ENCODE results near the gene GUCA1C. TPM values are rescaled to one million over a fixed set of nuclear protein-coding genes. Genes with fewer than 3 reads are reported as not detected.

The GUCA1C gene
- total RNA-seq, 2 experiments from 2014 or later: not detected

GRCh38 chr3:108899530-108899929 lies 54.1 kb downstream of the GUCA1C start:
- no peaks in the 10 kb centered on the region for H3K36me3 Mint-ChIP-seq (ENCODE audit: low read depth)
- H3K4me1 Mint-ChIP-seq: peaks cover 24% of the 10 kb centered on the region
- no peak overlapping the region for H3K27ac Mint-ChIP-seq
- H3K27me3 Mint-ChIP-seq: no peaks in the 10 kb centered on the region
- CTCF ChIA-PET: interaction anchor here (1.5 to 2.5 kb wide), 2 partner anchors 15 to 19 kb away, joined by 3 to 11 read pairs; no protein-coding TSS in a partner anchor
- DNase-seq (no peak), ATAC-seq (no peak)
- H3K4me3 Mint-ChIP-seq: no peak overlapping the region
- POLR2A ChIA-PET: no interaction called here
- peaks cover 2% of the 10 kb centered on the region for H3K9me3 Mint-ChIP-seq (ENCODE audit: low read depth)
- intact Hi-C loops (cut with DNase I, micrococcal nuclease): no loop called here

GRCh38 chr3:108897883-108898282 lies 55.8 kb downstream of the GUCA1C start:
- Mint-ChIP-seq H3K9me3 (ENCODE audit: low read depth) (no peaks in the 10 kb centered on the region), H3K4me3 (no peak overlapping the region), H3K4me1 (peaks cover 23% of the 10 kb centered on the region), H3K27me3 (no peaks in the 10 kb centered on the region), H3K36me3 (ENCODE audit: low read depth) (no peaks in the 10 kb centered on the region), H3K27ac (no peak overlapping the region)
- intact Hi-C loops (cut with DNase I, micrococcal nuclease): no loop called here
- DNase-seq (no peak), ATAC-seq (peak; percentile 74)
- ChIA-PET POLR2A (no interaction called here), CTCF (interaction anchor here (1.0 to 2.0 kb wide), 4 partner anchors 17 to 126 kb away, joined by 3 to 13 read pairs (median 5); no protein-coding TSS in a partner anchor)

GRCh38 chr3:108894981-108895380 lies 58.7 kb downstream of the GUCA1C start:
- Mint-ChIP-seq H3K4me1 (peaks cover 11% of the 10 kb centered on the region), H3K27me3 (no peaks in the 10 kb centered on the region), H3K4me3 (no peak overlapping the region), H3K27ac (no peak overlapping the region), H3K36me3 (ENCODE audit: low read depth) (no peaks in the 10 kb centered on the region), H3K9me3 (ENCODE audit: low read depth) (no peaks in the 10 kb centered on the region)
- POLR2A ChIA-PET: interaction anchor here (0.8 kb wide), 1 partner anchor 25 kb away, joined by 3 read pairs; no protein-coding TSS in a partner anchor
- intact Hi-C loops (cut with DNase I, micrococcal nuclease): no loop called here
- DNase-seq: no peak
- no peak for ATAC-seq
- CTCF ChIA-PET: interaction anchor here (1.1 kb wide), 1 partner anchor 20 kb away, joined by 4 read pairs; no protein-coding TSS in a partner anchor

- Mint-ChIP-seq H3K27me3 (no peaks in the 10 kb centered on the region), H3K4me1 (no peaks in the 10 kb centered on the region), H3K36me3 (ENCODE audit: low read depth) (no peaks in the 10 kb centered on the region), H3K27ac (no peak overlapping the region), H3K4me3 (no peak overlapping the region), H3K9me3 (ENCODE audit: low read depth) (no peaks in the 10 kb centered on the region)
- POLR2A ChIA-PET: no interaction called here
- CTCF ChIA-PET: interaction anchor here (0.8 kb wide), 1 partner anchor 13 kb away, joined by 3 read pairs; no protein-coding TSS in a partner anchor
- ATAC-seq (no peak), DNase-seq (no peak)
- intact Hi-C loops (cut with DNase I, micrococcal nuclease): no loop called here
Observed at GRCh38 chr3:108891833-108892232, 61.8 kb downstream of the GUCA1C start.

GRCh38 chr3:108887777-108888176 lies 65.9 kb downstream of the GUCA1C start:
- DNase-seq (no peak), ATAC-seq (no peak)
- intact Hi-C loops (cut with DNase I, micrococcal nuclease): no loop called here
- ChIA-PET CTCF (interaction anchor here (0.6 to 1.6 kb wide), 4 partner anchors 27 to 718 kb away, joined by 3 to 4 read pairs (median 4); no protein-coding TSS in a partner anchor), POLR2A (interaction anchor here (0.7 kb wide), 1 partner anchor 48 kb away, joined by 3 read pairs; no protein-coding TSS in a partner anchor)
- Mint-ChIP-seq H3K27me3 (no peaks in the 10 kb centered on the region), H3K4me1 (peaks cover 11% of the 10 kb centered on the region), H3K9me3 (ENCODE audit: low read depth) (no peaks in the 10 kb centered on the region), H3K4me3 (no peak overlapping the region), H3K36me3 (ENCODE audit: low read depth) (no peaks in the 10 kb centered on the region), H3K27ac (no peak overlapping the region)

GRCh38 chr3:108887121-108887520 lies 66.6 kb downstream of the GUCA1C start:
- no peak overlapping the region for H3K4me3 Mint-ChIP-seq
- no peaks in the 10 kb centered on the region for H3K36me3 Mint-ChIP-seq (ENCODE audit: low read depth)
- no peaks in the 10 kb centered on the region for H3K9me3 Mint-ChIP-seq (ENCODE audit: low read depth)
- H3K4me1 Mint-ChIP-seq: peaks cover 11% of the 10 kb centered on the region
- no peaks in the 10 kb centered on the region for H3K27me3 Mint-ChIP-seq
- ATAC-seq (no peak), DNase-seq (no peak)
- CTCF ChIA-PET: interaction anchor here (0.6 to 1.6 kb wide), 4 partner anchors 28 to 263 kb away, joined by 3 to 4 read pairs (median 4); no protein-coding TSS in a partner anchor
- intact Hi-C loops (cut with DNase I, micrococcal nuclease): no loop called here
- no peak overlapping the region for H3K27ac Mint-ChIP-seq
- POLR2A ChIA-PET: interaction anchor here (0.7 kb wide), 1 partner anchor 48 kb away, joined by 3 read pairs; no protein-coding TSS in a partner anchor

GRCh38 chr3:108883373-108883772 lies 70.3 kb downstream of the GUCA1C start:
- Mint-ChIP-seq H3K4me3 (no peak overlapping the region), H3K9me3 (ENCODE audit: low read depth) (no peaks in the 10 kb centered on the region), H3K4me1 (peaks cover 11% of the 10 kb centered on the region), H3K36me3 (ENCODE audit: low read depth) (no peaks in the 10 kb centered on the region), H3K27ac (no peak overlapping the region), H3K27me3 (no peaks in the 10 kb centered on the region)
- ChIA-PET POLR2A (no interaction called here), CTCF (no interaction called here)
- DNase-seq (no peak), ATAC-seq (no peak)
- intact Hi-C loops (cut with DNase I, micrococcal nuclease): no loop called here

- ATAC-seq: peak; percentile 55
- no peak for DNase-seq
- Mint-ChIP-seq H3K27ac (no peak overlapping the region), H3K36me3 (ENCODE audit: low read depth) (no peaks in the 10 kb centered on the region), H3K9me3 (ENCODE audit: low read depth) (no peaks in the 10 kb centered on the region), H3K27me3 (no peaks in the 10 kb centered on the region), H3K4me3 (no peak overlapping the region), H3K4me1 (peaks cover 14% of the 10 kb centered on the region)
- intact Hi-C loops (cut with DNase I, micrococcal nuclease): no loop called here
- ChIA-PET CTCF (no interaction called here), POLR2A (no interaction called here)
Observed at GRCh38 chr3:108882762-108883161, 70.9 kb downstream of the GUCA1C start.

- Mint-ChIP-seq H3K36me3 (ENCODE audit: low read depth) (no peaks in the 10 kb centered on the region), H3K27ac (no peak overlapping the region), H3K4me1 (peaks cover 22% of the 10 kb centered on the region), H3K4me3 (no peak overlapping the region), H3K27me3 (no peaks in the 10 kb centered on the region), H3K9me3 (ENCODE audit: low read depth) (no peaks in the 10 kb centered on the region)
- ChIA-PET POLR2A (no interaction called here), CTCF (interaction anchor here (0.5 to 1.3 kb wide), 3 partner anchors 12 to 34 kb away, joined by 3 to 4 read pairs (median 3); no protein-coding TSS in a partner anchor)
- no peak for ATAC-seq
- no peak for DNase-seq
- intact Hi-C loops (cut with DNase I, micrococcal nuclease): no loop called here
Observed at GRCh38 chr3:108879915-108880314, 73.8 kb downstream of the GUCA1C start.

GRCh38 chr3:108877901-108878300 lies 75.8 kb downstream of the GUCA1C start:
- peaks cover 2% of the 10 kb centered on the region for H3K36me3 Mint-ChIP-seq (ENCODE audit: low read depth)
- no peak overlapping the region for H3K27ac Mint-ChIP-seq
- no peak overlapping the region for H3K4me3 Mint-ChIP-seq
- H3K9me3 Mint-ChIP-seq (ENCODE audit: low read depth): peaks cover 6% of the 10 kb centered on the region
- H3K4me1 Mint-ChIP-seq: peaks cover 11% of the 10 kb centered on the region
- CTCF ChIA-PET: interaction anchor here (0.6 to 1.8 kb wide), 4 partner anchors 37 to 111 kb away, joined by 3 to 6 read pairs (median 4); no protein-coding TSS in a partner anchor
- ATAC-seq: peak; percentile 49
- POLR2A ChIA-PET: no interaction called here
- no peak for DNase-seq
- H3K27me3 Mint-ChIP-seq: no peaks in the 10 kb centered on the region
- intact Hi-C loops (cut with DNase I, micrococcal nuclease): no loop called here

- ATAC-seq: no peak
- ChIA-PET CTCF (no interaction called here), POLR2A (interaction anchor here (0.5 to 0.7 kb wide), 4 partner anchors 28 to 562 kb away, joined by 3 to 4 read pairs (median 3); no protein-coding TSS in a partner anchor)
- no peak overlapping the region for H3K4me3 Mint-ChIP-seq
- H3K36me3 Mint-ChIP-seq (ENCODE audit: low read depth): peaks cover 32% of the 10 kb centered on the region
- no peaks in the 10 kb centered on the region for H3K27me3 Mint-ChIP-seq
- intact Hi-C loops (cut with DNase I, micrococcal nuclease): loop anchor here (1.0 to 2.0 kb wide), 2 partner anchors 28 to 41 kb away; partner anchors contain the start of gene TRAT1 (in 1 of the 2)
- peaks cover 41% of the 10 kb centered on the region for H3K4me1 Mint-ChIP-seq
- peaks cover 2% of the 10 kb centered on the region for H3K9me3 Mint-ChIP-seq (ENCODE audit: low read depth)
- H3K27ac Mint-ChIP-seq: peak overlapping the region; percentile 99
- no peak for DNase-seq
Observed at GRCh38 chr3:108863799-108864135, 89.9 kb downstream of the GUCA1C start.
